Naive thymus-derived CD4-positive, alpha-beta T cell (primary cell): ENCODE results near the gene HIPK2. TPM values are rescaled to one million over a fixed set of nuclear protein-coding genes. Genes with fewer than 3 reads are reported as not detected.

ENCODE experiments used
- ATAC-seq: fragments of 150-1000 bp; cut with Tn5 transposase; 2 replicates; pipeline ENCODE4 v1.10.0; 2021; ENCODE audit warnings: mild to moderate bottlenecking, moderate library complexity
- CTCF ChIA-PET: fragments of 350-600 bp; sonication (Branson Sonifier 250); formaldehyde crosslinking; loops from one replicate; lab custom pipeline; 2021; ENCODE audit warnings: antibody characterized with exemption; lab: Charles Lee
- POLR2A ChIA-PET: fragments of 350-600 bp; sonication (Branson Sonifier 250); formaldehyde crosslinking; loops from one replicate; lab custom pipeline; 2021; ENCODE audit warnings: antibody characterized with exemption, inconsistent platforms; lab: Charles Lee
- DNase-seq, 9 donors: peaks; one replicate each; pipeline versions ENCODE4 v3.0.0 to v3.0.0-alpha.2; 2020 to 2022; ENCODE audit warnings: mixed read lengths in 1 of 9
- H3K27ac ChIP-seq: one replicate; pipeline ENCODE4 v1.7.0; 2013; ENCODE audit warnings: mild to moderate bottlenecking, low read depth, low read length, moderate library complexity
- H3K27me3 ChIP-seq, 2 donors: one replicate each; pipeline ENCODE4 v1.7.0; 2013; ENCODE audit warnings: low read length in 2 of 2, mild to moderate bottlenecking in 2 of 2, moderate library complexity in 2 of 2; ENCODE audit not compliant: control insufficient read depth in 2 of 2, insufficient read depth in 2 of 2
- H3K36me3 ChIP-seq, 3 experiments: 1 replicate in 2 of 3; 2 replicates in 1 of 3; pipeline ENCODE4 v1.7.0; 2013; ENCODE audit warnings: low read length in 3 of 3, mild to moderate bottlenecking in 3 of 3, moderate library complexity in 1 of 3; ENCODE audit not compliant: insufficient read depth in 3 of 3, control insufficient read depth in 2 of 3
- H3K4me1 ChIP-seq, 2 donors: one replicate each; pipeline ENCODE4 v1.7.0; 2013; ENCODE audit warnings: low read length in 2 of 2, mild to moderate bottlenecking in 2 of 2, moderate library complexity in 1 of 2; ENCODE audit not compliant: control insufficient read depth in 2 of 2, insufficient read depth in 2 of 2
- H3K4me3 ChIP-seq: 2 replicates; pipeline ENCODE4 v1.7.0; 2013; ENCODE audit warnings: mild to moderate bottlenecking, low read length
- H3K9me3 ChIP-seq, 3 experiments: 1 replicate in 2 of 3; 2 replicates in 1 of 3; pipeline ENCODE4 v1.7.0; 2013; ENCODE audit warnings: low read length in 3 of 3; ENCODE audit not compliant: control insufficient read depth in 2 of 3
- H3K27ac Mint-ChIP-seq, 9 donors: one replicate each; pipeline ENCODE4 v1.8.0; 2020 to 2022; ENCODE audit warnings: mixed read lengths in 9 of 9, mild to moderate bottlenecking in 8 of 9, moderate library complexity in 5 of 9, inconsistent platforms in 2 of 9
- H3K27me3 Mint-ChIP-seq, 5 donors: one replicate each; pipeline ENCODE4 v1.8.0; 2021 to 2022; ENCODE audit warnings: mixed read lengths in 5 of 5, mild to moderate bottlenecking in 1 of 5
- H3K36me3 Mint-ChIP-seq, 5 donors: one replicate each; pipeline ENCODE4 v1.8.0; 2020 to 2022; ENCODE audit warnings: mixed read lengths in 5 of 5, mild to moderate bottlenecking in 3 of 5, inconsistent platforms in 1 of 5
- H3K4me1 Mint-ChIP-seq, 7 donors: one replicate each; pipeline ENCODE4 v1.8.0; 2020 to 2022; ENCODE audit warnings: mixed read lengths in 7 of 7, mild to moderate bottlenecking in 3 of 7, inconsistent platforms in 1 of 7
- H3K4me3 Mint-ChIP-seq, 10 donors: one replicate each; pipeline ENCODE4 v1.8.0; 2020 to 2022; ENCODE audit warnings: mild to moderate bottlenecking in 10 of 10, mixed read lengths in 10 of 10, moderate library complexity in 6 of 10, inconsistent platforms in 2 of 10
- H3K9me3 Mint-ChIP-seq, 11 donors: one replicate each; pipeline ENCODE4 v1.8.0; 2020 to 2022; ENCODE audit warnings: mixed read lengths in 11 of 11, mild to moderate bottlenecking in 4 of 11, inconsistent platforms in 1 of 11, moderate library complexity in 1 of 11
- intact Hi-C, 2 donors: fragments of 100-400 bp; cut with micrococcal nuclease; formaldehyde crosslinking; loops; one replicate each; pipeline ENCODE4 v1.15.1; 2023
- polyA plus RNA-seq, 2 donors: library from polyadenylated mRNA; unstranded; fragments of 300-500 nt; fragmentation: Illumina TruSeq; gene quantifications; one replicate each; pipeline ENCODE4 v1.2.3, GENCODE V29; 2021
- total RNA-seq, 6 experiments: library from RNA in 5 of 6; stranded (reverse) in 5 of 6; gene quantifications; 1 replicate in 5 of 6; 2 replicates in 1 of 6; pipeline ENCODE4 v1.2.3 and lab custom pipeline; 2021 to 2026

HIPK2 gene
- total and polyA plus RNA-seq, 7 experiments from 2014 or later: 4.6 to 44.0 (median 36.1) TPM

GRCh38 chr7:139571190-139571589 is 206.6 kb downstream of the HIPK2 start:
- Histone ChIP-seq H3K9me3 (no peaks in the 10 kb centered on the region), H3K4me1 (peaks cover 0 to under 1% of the 10 kb centered on the region in 2 donors), H3K27me3 (no peaks in the 10 kb centered on the region), H3K36me3 (peaks cover 0 to 60% (median 3%) of the 10 kb centered on the region in 3 experiments), H3K4me3 (no peak overlapping the region), H3K27ac (no peak overlapping the region)
- Mint-ChIP-seq H3K36me3 (peaks cover 2 to 61% (median 42%) of the 10 kb centered on the region in 5 donors), H3K4me3 (no peak overlapping the region), H3K4me1 (peaks cover 0 to 23% (median 19%) of the 10 kb centered on the region in 7 donors), H3K27me3 (no peaks in the 10 kb centered on the region), H3K9me3 (peaks cover 0 to 7% (median 0%) of the 10 kb centered on the region in 11 donors), H3K27ac (peak overlapping the region in 1 of 9 donors; percentile 43)
- DNase-seq (no peak), ATAC-seq (no peak)
- intact Hi-C loops: no loop called here
- ChIA-PET POLR2A (no interaction called here), CTCF (no interaction called here)

- H3K4me1 Mint-ChIP-seq: peaks cover 0 to 28% (median 23%) of the 10 kb centered on the region in 7 donors
- Histone ChIP-seq H3K4me3 (no peak overlapping the region), H3K36me3 (peaks cover 0 to 55% (median 3%) of the 10 kb centered on the region in 3 experiments), H3K27ac (no peak overlapping the region), H3K9me3 (no peaks in the 10 kb centered on the region), H3K27me3 (no peaks in the 10 kb centered on the region), H3K4me1 (peaks cover 0 to 5% of the 10 kb centered on the region in 2 donors)
- no peak overlapping the region for H3K4me3 Mint-ChIP-seq
- POLR2A ChIA-PET: no interaction called here
- peak overlapping the region in 2 of 9 donors; percentile 32 to 43 for H3K27ac Mint-ChIP-seq
- H3K27me3 Mint-ChIP-seq: no peaks in the 10 kb centered on the region
- ATAC-seq: no peak
- peaks cover 0 to 7% (median 0%) of the 10 kb centered on the region in 11 donors for H3K9me3 Mint-ChIP-seq
- CTCF ChIA-PET: no interaction called here
- peaks cover 3 to 58% (median 41%) of the 10 kb centered on the region in 5 donors for H3K36me3 Mint-ChIP-seq
- no peak for DNase-seq
- intact Hi-C loops: no loop called here
Measured at GRCh38 chr7:139570626-139571025, 207.2 kb downstream of the HIPK2 start.

- Histone ChIP-seq H3K27ac (no peak overlapping the region), H3K4me1 (peaks cover 0 to 5% of the 10 kb centered on the region in 2 donors), H3K9me3 (no peaks in the 10 kb centered on the region), H3K4me3 (no peak overlapping the region), H3K36me3 (peaks cover 0 to 50% (median 3%) of the 10 kb centered on the region in 3 experiments), H3K27me3 (no peaks in the 10 kb centered on the region)
- CTCF ChIA-PET: no interaction called here
- DNase-seq (no peak), ATAC-seq (no peak)
- no peak overlapping the region for H3K4me3 Mint-ChIP-seq
- intact Hi-C loops: no loop called here
- no peaks in the 10 kb centered on the region for H3K27me3 Mint-ChIP-seq
- peaks cover 3 to 53% (median 35%) of the 10 kb centered on the region in 5 donors for H3K36me3 Mint-ChIP-seq
- peaks cover 0 to 7% (median 0%) of the 10 kb centered on the region in 11 donors for H3K9me3 Mint-ChIP-seq
- POLR2A ChIA-PET: no interaction called here
- H3K27ac Mint-ChIP-seq: peak overlapping the region in 1 of 9 donors; percentile 32
- H3K4me1 Mint-ChIP-seq: peaks cover 0 to 33% (median 28%) of the 10 kb centered on the region in 7 donors
Measured at GRCh38 chr7:139570119-139570518, 207.7 kb downstream of the HIPK2 start.

- peaks cover 3 to 45% (median 32%) of the 10 kb centered on the region in 5 donors for H3K36me3 Mint-ChIP-seq
- H3K27ac Mint-ChIP-seq: peak overlapping the region in 2 of 9 donors; percentile 35 to 41
Measured at GRCh38 chr7:139568813-139569490, 208.8 kb downstream of the HIPK2 start.

GRCh38 chr7:139568346-139568675 is 209.5 kb downstream of the HIPK2 start:
- no peaks in the 10 kb centered on the region for H3K27me3 Mint-ChIP-seq
- H3K27ac Mint-ChIP-seq: peak overlapping the region in 6 of 9 donors; percentile 35 to 81 (median 54)
- peaks cover 3 to 45% (median 29%) of the 10 kb centered on the region in 5 donors for H3K36me3 Mint-ChIP-seq
- H3K4me3 ChIP-seq: no peak overlapping the region
- ChIA-PET CTCF (no interaction called here), POLR2A (no interaction called here)
- H3K4me1 Mint-ChIP-seq: peaks cover 0 to 51% (median 38%) of the 10 kb centered on the region in 7 donors
- peaks cover 0 to 5% of the 10 kb centered on the region in 2 donors for H3K4me1 ChIP-seq
- DNase-seq: no peak
- no peaks in the 10 kb centered on the region for H3K9me3 ChIP-seq
- intact Hi-C loops: no loop called here
- no peak overlapping the region for H3K27ac ChIP-seq
- no peak for ATAC-seq
- no peaks in the 10 kb centered on the region for H3K27me3 ChIP-seq
- peaks cover 0 to 33% (median 0%) of the 10 kb centered on the region in 3 experiments for H3K36me3 ChIP-seq
- no peak overlapping the region for H3K4me3 Mint-ChIP-seq
- H3K9me3 Mint-ChIP-seq: peaks cover 0 to 7% (median 0%) of the 10 kb centered on the region in 11 donors

More at GRCh38 chr7:139568813-139569490, 208.8 kb downstream of the HIPK2 start:
- POLR2A ChIA-PET: no interaction called here
- intact Hi-C loops: no loop called here
- peaks cover 0 to 7% (median 0%) of the 10 kb centered on the region in 11 donors for H3K9me3 Mint-ChIP-seq
- Histone ChIP-seq H3K4me1 (peaks cover 0 to 5% of the 10 kb centered on the region in 2 donors), H3K4me3 (no peak overlapping the region), H3K36me3 (peaks cover 0 to 38% (median 0%) of the 10 kb centered on the region in 3 experiments), H3K27ac (no peak overlapping the region), H3K9me3 (no peaks in the 10 kb centered on the region), H3K27me3 (no peaks in the 10 kb centered on the region)
- CTCF ChIA-PET: no interaction called here
- H3K4me1 Mint-ChIP-seq: peaks cover 0 to 45% (median 36%) of the 10 kb centered on the region in 7 donors
- no peaks in the 10 kb centered on the region for H3K27me3 Mint-ChIP-seq
- DNase-seq (no peak), ATAC-seq (no peak)
- H3K4me3 Mint-ChIP-seq: no peak overlapping the region

- intact Hi-C loops: no loop called here
- CTCF ChIA-PET: no interaction called here
Measured at GRCh38 chr7:139567647-139568345, 210.0 kb downstream of the HIPK2 start.

More at GRCh38 chr7:139567647-139568345, 210.0 kb downstream of the HIPK2 start:
- Histone ChIP-seq H3K27me3 (no peaks in the 10 kb centered on the region), H3K9me3 (no peaks in the 10 kb centered on the region), H3K4me3 (no peak overlapping the region), H3K36me3 (peaks cover 0 to 28% (median 0%) of the 10 kb centered on the region in 3 experiments), H3K27ac (no peak overlapping the region), H3K4me1 (peaks cover 0 to 5% of the 10 kb centered on the region in 2 donors)
- POLR2A ChIA-PET: interaction anchor here (0.7 kb wide), 1 partner anchor 15 kb away, joined by 3 read pairs; no protein-coding TSS in a partner anchor
- DNase-seq (no peak), ATAC-seq (no peak)
- H3K36me3 Mint-ChIP-seq: peaks cover 2 to 50% (median 34%) of the 10 kb centered on the region in 5 donors
- H3K9me3 Mint-ChIP-seq: peaks cover 0 to 7% (median 0%) of the 10 kb centered on the region in 11 donors
- peaks cover 0 to 57% (median 43%) of the 10 kb centered on the region in 7 donors for H3K4me1 Mint-ChIP-seq
- H3K27me3 Mint-ChIP-seq: no peaks in the 10 kb centered on the region
- peak overlapping the region in 1 of 10 donors; percentile 5 for H3K4me3 Mint-ChIP-seq
- H3K27ac Mint-ChIP-seq: peak overlapping the region in 7 of 9 donors; percentile 5 to 81 (median 54)
